T1000 (cell line): Measurements from ENCODE around the gene SAP30BP.

Source experiments
- DNase-seq: peaks from one replicate; lab custom pipeline; 2025; ENCODE audit warnings: mixed read lengths; lab: John Stamatoyannopoulos, UW

SAP30BP gene

DNA sequence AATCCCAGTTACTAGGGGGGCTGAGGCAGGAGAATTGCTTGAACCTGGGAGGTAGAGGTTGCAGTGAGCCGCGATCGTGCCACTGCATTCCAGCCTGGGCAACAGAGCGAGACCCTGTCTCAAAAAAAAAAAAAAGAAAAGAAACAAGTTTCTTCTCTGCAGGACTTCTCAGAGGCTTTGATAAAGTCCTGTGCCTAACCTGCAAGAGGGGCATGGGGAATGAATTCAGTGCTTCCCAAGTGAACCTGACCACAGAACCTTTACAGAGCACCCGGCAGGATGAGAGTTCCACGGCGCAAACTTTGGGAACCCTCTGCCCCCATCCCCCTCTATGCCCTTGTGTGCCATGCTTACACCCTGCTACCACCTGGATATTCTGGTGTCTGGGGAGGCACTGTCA is 72.0 kb downstream of the SAP30BP start:
- DNase-seq, result no peak

DNA sequence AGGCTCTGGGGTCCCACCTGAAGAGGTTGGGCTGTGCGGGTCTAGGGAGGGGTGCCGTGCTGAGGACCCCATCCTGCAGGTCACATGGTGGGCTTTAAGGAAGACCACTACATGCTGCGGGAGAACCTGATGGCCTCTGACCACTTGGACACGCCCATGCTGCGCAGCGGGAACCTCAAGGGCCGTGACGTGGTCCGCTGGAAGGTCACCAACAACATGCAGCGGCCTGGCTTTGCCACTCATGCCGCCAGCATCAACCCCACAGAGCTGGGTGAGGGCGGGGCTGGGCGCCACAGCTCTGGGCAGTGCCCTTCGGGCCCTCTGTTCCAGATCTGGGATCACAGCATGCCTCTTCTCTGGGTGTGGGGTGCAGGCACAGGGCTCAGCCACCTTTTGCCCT is 72.7 kb downstream of the SAP30BP start:
- DNase-seq, result no peak

DNA sequence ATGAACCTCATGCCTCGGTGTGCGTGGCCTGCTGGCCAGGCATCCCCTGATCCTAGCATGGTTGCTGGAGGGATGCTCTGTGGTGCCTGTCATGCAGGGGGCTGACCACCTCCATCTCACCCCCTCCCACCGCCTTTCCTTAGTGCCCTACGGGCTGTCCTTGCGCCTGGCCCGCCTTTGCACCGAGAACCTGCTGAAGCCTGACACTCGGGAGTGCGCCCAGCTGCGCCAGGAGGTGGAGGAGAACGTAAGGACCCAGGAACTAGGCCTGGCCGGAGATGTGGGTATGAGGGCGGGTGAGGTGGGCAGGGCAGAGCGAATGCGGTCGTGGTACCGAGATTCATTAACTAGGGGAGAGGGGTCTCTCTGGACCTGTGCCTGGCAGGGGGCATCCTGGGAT is 73.1 kb downstream of the SAP30BP start:
- no peak for DNase-seq

DNA sequence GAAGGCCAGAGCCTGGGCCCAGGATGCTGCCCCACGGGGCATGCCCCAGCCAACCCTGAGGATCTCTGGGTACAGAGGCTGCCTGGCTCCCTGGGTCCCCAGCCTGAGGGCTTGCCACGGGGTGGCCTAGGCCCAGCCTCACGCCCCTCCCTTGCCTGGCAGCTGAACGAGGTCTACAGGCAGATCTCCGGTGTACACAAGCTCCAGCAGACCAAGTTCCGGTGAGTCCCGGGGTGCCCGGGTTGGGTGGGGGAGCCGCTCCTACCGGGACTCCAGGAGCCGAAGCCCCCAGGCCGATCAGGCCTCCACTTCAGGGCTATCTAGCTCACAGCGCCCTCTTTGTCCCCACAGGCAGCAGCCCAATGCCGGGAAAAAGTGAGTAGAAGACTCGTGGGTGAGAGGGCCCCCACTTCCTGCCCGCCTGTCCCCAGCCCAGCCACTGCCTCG is 73.5 kb downstream of the SAP30BP start:
- DNase-seq, result no peak

DNA sequence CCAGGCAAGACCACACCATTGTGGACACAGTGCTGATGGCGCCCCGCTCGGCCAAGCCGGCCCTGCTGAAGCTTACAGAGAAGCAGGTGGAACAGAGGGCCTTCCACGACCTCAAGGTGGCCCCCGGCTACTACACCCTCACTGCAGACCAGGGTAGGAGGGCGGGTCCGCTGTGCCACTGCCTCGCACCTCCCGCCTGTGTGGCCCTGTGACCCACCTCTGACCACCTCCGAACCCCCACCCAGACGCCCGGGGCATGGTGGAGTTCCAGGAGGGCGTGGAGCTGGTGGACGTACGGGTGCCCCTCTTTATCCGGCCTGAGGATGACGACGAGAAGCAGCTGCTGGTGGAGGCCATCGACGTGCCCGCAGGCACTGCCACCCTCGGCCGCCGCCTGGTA is 75.2 kb downstream of the SAP30BP start:
- DNase-seq, result no peak

DNA sequence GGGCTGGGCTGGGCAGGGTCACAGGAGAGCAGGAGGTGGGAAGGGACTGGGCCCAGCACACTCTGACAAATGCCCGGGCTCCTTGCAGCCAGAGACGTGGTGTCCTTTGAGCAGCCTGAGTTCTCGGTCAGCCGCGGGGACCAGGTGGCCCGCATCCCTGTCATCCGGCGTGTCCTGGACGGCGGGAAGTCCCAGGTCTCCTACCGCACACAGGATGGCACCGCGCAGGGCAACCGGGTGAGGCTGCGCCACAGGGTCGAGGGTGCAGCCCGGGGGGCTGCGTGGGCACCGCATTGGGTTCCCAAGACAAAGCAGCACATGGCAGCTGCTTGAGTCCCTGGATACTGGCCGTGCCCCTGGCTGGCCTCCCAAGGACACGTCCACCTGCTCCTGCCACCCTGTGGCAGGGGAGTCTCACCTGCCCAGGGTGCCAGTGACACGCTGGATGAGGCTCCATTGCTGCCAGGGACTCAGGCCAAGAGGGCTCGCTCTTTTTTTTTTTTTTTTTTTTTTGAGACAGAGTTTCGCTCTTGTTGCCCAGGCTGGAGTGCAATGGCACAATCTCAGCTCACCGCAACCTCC is 76.6 kb downstream of the SAP30BP start:
- no peak for DNase-seq

DNA sequence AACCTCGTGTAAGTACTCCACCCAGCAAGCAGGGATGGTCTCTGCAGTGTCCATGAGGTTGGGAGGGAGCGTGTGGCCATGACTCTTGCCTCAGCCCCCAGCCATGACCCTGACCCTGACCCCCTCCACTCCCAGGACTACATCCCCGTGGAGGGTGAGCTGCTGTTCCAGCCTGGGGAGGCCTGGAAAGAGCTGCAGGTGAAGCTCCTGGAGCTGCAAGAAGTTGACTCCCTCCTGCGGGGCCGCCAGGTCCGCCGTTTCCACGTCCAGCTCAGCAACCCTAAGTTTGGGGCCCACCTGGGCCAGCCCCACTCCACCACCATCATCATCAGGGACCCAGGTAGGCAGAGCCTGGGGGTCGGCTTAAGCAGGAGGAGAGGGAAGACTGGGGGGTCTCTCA is 81.6 kb downstream of the SAP30BP start:
- DNase-seq, result no peak

DNA sequence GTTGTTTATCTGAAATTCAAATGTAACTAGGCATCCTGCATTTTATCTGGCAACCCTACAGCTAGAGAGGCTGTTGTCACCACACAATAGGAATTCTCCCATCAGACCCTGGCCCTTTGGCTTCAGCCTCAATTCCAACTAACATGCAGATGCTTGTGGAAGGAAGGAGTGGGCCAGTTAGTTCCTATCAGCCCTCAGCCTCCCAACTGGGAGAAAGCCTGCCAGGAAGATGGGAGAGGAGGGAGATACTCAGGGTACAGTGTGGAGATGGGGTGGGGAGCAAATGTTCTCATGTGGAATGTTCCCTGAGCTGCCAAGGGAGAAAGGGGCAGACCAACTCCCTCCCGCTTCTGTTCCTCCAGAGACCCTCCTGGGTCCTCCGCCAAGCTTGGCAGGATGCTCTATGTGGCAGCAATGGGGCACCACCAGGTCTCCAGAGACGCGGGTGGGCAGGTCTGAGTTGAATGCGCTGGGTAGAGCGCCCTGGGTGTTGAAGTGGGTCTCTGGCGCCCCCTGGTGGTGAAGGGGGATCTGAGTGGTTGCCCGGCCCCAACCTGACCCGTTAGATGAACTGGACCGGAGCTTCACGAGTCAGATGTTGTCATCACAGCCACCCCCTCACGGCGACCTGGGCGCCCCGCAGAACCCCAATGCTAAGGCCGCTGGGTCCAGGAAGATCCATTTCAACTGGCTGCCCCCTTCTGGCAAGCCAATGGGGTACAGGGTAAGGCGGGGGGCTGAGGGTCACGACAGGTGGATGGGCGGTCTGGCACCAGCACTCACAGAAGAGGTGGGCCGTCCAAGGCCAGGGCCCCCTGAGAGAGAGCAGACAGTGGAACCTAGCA is 82.6 kb downstream of the SAP30BP start:
- DNase-seq, result peak; percentile 83

DNA sequence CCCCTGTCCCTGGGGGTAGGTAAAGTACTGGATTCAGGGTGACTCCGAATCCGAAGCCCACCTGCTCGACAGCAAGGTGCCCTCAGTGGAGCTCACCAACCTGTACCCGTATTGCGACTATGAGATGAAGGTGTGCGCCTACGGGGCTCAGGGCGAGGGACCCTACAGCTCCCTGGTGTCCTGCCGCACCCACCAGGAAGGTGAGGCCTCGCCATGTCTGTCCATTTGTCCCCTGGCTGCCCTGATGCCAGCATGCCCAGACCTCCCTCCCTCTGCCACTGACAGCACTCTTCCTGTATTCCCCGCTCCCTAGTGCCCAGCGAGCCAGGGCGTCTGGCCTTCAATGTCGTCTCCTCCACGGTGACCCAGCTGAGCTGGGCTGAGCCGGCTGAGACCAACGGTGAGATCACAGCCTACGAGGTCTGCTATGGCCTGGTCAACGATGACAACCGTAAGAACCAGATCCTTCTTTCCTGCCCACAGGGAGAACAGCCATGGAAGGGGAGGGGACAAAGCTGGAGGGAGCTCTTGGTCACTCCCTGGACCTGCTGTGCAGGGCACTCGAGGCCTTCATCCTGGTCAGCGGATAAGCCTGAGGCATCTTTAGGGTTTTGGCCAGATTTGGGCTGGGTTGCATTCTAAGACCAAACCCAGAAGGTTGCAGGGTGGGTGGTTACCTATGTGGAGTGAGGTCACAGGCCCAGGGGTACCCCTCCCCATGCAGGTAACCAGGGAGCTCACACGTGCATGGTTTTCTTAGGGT is 83.7 kb downstream of the SAP30BP start:
- no peak for DNase-seq

DNA sequence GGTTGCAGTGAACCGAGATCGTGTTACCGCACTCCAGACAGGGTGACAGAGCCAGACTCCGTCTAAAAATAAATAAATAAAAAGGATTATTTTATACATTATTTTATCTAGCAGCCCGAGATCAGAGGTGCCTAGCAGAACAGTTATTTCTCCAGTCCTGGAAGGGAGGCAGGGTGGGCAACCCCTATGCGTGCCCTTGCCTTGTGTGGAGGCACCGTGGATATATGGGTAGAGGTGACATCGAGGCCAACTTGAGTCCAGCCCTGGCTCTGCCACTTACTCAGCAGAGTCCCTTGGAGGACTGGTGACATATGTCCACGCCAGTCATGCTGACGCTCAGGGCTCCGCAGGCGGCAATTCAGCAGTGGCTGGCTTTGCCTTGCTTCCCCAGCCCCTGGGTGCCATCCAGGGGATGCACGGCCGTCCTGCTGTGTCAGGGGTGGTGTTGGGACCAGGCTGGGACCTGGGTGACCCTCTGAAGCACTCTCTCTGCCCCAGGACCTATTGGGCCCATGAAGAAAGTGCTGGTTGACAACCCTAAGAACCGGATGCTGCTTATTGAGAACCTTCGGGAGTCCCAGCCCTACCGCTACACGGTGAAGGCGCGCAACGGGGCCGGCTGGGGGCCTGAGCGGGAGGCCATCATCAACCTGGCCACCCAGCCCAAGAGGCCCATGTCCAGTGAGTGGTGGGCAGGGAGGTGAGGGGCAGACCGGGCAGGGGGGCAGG is 84.7 kb downstream of the SAP30BP start:
- no peak for DNase-seq

DNA sequence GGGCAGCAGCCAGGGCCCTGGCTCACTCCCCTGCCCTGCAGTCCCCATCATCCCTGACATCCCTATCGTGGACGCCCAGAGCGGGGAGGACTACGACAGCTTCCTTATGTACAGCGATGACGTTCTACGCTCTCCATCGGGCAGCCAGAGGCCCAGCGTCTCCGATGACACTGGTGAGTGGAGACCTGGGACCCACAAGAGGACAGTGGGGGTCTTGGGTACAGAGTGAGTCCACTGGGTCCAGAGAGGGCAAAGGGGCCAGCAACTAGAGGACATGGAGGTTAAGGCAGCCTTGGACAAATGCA is 85.2 kb downstream of the SAP30BP start:
- DNase-seq, result no peak

DNA sequence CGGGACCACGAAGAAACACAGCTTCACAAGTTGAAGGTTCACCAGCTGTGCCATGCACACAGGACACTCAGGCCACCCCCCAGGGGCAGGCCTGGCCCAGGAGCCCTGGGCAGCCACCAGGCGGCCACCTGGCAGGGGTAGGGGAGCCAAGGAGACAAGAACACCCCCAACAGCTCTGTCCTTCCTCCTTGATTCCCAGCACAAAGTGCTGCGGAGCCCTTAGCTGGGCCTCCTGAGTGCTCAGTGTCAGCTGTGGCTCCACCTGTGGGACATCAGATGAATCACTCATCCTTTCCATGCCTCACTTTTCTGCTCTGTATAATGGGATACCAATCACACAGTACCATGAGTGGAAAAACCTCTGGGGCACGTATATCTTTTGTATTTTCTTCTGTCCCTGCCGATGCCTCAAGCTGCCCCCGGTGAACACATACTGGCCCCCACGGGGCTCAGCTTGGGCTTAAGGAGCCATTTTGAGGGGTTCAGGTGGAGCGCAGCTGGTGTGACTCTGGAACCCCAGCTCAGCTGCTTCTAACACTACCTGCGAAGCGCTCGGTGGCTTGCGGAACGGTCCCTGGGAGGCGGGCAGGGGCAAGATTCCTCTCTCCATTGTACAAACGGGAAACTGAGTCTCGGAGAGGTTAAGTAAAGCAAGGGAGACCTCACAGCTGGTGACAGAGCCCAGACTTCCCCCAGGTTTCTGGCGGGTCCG is 85.8 kb downstream of the SAP30BP start:
- DNase-seq, result no peak

DNA sequence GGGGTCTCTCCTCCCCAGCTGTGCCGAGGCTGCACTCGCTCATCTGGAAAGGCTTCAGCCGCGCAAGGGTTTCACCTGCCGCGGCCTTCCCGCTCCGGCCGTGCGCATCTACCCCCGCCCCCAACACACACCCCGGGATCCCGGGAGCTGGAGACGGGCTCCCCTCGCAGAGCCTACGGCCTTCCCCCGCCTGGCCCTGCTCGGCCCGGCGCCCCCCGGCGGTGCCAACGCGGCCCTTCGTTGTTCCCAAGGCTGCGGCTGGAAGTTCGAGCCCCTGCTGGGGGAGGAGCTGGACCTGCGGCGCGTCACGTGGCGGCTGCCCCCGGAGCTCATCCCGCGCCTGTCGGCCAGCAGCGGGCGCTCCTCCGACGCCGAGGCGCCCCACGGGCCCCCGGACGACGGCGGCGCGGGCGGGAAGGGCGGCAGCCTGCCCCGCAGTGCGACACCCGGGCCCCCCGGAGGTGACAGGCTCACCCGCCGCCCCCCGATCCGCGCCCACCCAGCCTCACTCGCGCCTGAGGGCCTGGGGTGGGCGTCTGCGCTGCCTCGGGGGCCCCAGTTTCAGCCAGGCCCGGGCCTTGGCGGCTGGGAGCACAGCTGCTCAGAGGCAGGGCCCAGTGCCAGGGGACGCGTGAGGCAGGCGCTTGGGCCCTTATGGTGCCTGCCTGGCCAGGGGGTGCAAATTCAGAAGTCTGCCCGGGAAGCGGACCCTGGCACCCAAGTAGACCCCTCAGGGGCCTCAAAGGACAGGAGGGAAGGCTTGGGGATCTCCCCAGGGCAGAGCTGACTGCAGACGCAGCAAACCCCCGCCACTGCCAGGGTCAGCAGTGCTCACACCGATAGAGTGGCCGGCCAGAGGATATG is 86.6 kb downstream of the SAP30BP start:
- DNase-seq, result peak; percentile 58

DNA sequence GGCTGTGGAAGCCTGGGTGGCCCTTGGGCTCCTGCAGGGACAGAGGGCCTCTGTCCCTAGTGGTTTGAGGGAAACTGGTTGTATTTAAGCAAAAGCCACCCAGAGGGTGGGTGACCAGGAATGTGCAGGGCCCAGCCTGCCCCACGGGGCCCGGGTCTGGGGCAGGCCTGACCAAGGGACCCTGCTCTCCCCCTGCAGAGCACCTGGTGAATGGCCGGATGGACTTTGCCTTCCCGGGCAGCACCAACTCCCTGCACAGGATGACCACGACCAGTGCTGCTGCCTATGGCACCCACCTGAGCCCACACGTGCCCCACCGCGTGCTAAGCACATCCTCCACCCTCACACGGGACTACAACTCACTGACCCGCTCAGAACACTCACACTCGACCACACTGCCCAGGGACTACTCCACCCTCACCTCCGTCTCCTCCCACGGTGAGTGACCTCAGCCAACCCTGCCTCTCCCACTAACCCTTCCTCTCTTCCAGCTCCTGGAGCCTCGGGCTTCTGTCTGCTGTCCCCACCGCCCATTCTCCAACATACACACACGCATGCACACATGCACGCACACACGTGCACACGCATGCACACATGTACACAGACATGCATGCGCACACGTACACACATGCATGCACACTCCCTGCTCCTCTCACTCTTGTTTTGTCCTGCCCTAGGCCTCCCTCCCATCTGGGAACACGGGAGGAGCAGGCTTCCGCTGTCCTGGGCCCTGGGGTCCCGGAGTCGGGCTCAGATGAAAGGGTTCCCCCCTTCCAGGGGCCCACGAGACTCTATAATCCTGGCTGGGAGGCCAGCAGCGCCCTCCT is 87.5 kb downstream of the SAP30BP start:
- DNase-seq, result no peak

DNA sequence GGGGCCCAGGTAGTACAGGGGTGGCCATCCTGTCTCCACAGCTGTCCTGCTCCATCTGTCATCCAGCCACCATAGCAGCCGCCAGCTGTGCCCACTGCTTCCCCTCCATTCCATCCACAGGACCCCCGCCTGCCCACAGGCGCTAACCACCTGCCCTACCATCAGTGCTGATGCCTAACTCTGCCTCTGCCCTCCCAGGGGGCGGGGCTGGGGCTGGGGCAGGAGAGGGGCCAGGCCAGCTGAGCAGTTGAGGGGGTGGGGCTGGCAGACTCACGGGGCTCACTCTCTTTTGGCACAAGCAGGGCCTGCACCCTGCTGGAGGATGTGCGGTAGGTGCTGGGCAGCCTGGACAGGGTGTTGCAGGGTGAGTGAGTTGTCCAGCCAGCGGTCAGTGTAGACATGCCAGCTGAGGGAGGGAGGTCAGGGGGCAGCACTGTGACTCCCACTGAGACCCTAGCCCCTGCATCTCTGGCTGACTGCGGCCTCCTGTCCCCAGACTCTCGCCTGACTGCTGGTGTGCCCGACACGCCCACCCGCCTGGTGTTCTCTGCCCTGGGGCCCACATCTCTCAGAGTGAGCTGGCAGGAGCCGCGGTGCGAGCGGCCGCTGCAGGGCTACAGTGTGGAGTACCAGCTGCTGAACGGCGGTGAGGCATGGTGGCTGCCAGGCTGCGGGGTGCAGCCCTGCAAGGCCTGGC is 88.2 kb downstream of the SAP30BP start:
- peak; percentile 78 for DNase-seq

DNA sequence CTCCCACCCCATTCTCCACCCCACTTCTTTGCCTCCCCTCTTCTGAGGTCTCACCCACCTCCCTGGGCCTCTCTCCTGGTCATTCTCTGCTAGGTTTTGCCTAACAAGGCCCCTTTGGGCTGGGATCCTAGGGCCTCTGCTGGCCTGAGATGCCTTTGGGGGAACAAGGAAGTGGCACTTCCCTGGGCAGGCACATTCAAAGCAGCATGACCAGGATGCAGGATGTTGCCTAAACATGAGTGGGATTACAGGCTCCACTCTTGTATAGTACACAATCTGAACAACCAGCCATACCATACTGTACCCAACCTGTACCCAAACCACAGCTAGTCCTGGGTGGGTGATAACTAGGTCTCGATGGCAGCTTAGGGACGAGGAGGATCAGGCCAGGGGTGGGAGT is 88.9 kb downstream of the SAP30BP start:
- no peak for DNase-seq

DNA sequence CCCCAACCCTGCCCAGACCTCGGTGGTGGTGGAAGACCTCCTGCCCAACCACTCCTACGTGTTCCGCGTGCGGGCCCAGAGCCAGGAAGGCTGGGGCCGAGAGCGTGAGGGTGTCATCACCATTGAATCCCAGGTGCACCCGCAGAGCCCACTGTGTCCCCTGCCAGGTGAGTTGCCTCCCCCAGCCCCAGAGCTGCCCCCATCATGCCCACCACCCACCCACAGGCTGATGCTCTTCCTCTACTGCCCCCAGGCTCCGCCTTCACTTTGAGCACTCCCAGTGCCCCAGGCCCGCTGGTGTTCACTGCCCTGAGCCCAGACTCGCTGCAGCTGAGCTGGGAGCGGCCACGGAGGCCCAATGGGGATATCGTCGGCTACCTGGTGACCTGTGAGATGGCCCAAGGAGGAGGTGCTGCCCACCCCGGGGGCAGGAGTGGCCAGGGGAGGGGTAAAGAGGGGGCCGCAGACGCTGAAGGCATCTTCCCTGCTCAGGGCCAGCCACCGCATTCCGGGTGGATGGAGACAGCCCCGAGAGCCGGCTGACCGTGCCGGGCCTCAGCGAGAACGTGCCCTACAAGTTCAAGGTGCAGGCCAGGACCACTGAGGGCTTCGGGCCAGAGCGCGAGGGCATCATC is 89.4 kb downstream of the SAP30BP start:
- DNase-seq, result no peak

DNA sequence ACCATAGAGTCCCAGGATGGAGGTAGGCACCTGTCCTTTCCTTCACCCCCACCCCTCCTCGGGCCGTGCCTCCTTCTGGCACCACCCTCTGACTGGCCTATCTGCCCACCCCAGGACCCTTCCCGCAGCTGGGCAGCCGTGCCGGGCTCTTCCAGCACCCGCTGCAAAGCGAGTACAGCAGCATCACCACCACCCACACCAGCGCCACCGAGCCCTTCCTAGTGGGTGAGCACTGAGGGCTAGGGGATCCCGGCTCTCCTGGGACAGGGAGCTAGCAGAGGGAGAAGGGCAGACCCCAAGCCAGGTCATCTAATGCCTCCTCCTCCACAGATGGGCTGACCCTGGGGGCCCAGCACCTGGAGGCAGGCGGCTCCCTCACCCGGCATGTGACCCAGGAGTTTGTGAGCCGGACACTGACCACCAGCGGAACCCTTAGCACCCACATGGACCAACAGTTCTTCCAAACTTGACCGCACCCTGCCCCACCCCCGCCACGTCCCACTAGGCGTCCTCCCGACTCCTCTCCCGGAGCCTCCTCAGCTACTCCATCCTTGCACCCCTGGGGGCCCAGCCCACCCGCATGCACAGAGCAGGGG is 90.0 kb downstream of the SAP30BP start:
- no peak for DNase-seq
